OCI-LY7 (cell line): Measurements from ENCODE around the gene ZFAND4. TPM values are rescaled to one million over a fixed set of nuclear protein-coding genes. Genes with fewer than 3 reads are reported as not detected.

Experiments used
- BruUV-seq: library from RNA; stranded (reverse); fragments of 400-500 nt; replicated peaks from 2 replicates; lab custom pipeline; 2021; lab: Mats Ljungman, UMichigan
- CTCF ChIA-PET: fragments of 300-600 bp; sonication (Branson Sonifier 250); formaldehyde crosslinking; loops from one replicate; lab custom pipeline; 2022; ENCODE audit warnings: antibody characterized with exemption; ENCODE audit not compliant: unreplicated experiment; lab: Charles Lee
- POLR2A ChIA-PET: fragments of 300-600 bp; sonication (Branson Sonifier 250); formaldehyde crosslinking; loops from one replicate; lab custom pipeline; 2022; ENCODE audit warnings: antibody characterized with exemption; lab: Charles Lee
- DNase-seq: peaks from one replicate; pipeline ENCODE4 v3.0.0-alpha.2; 2015; ENCODE audit warnings: low spot score
- H2AFZ ChIP-seq: fragments of 200-600 bp; sonication (generic), shearing (Covaris generic); 2 replicates; pipeline ENCODE4 v1.6.1; 2014; ENCODE audit warnings: mild to moderate bottlenecking, antibody characterized with exemption, low read length, moderate library complexity
- H3K27ac ChIP-seq: fragments of 200-600 bp; sonication (generic); 2 replicates; pipeline ENCODE4 v1.5.1; 2014; ENCODE audit warnings: mixed run types, low read depth, mild to moderate bottlenecking, moderate library complexity, low read length, inconsistent platforms; ENCODE audit not compliant: poor library complexity, severe bottlenecking
- H3K36me3 ChIP-seq: fragments of 200-600 bp; sonication (generic); 2 replicates; pipeline ENCODE4 v1.6.1; 2014; ENCODE audit warnings: mild to moderate bottlenecking, antibody characterized with exemption, low read length, moderate library complexity, mixed read lengths; ENCODE audit not compliant: insufficient read depth
- H3K4me1 ChIP-seq: fragments of 200-600 bp; sonication (generic); 2 replicates; pipeline ENCODE4 v1.5.1; 2014; ENCODE audit warnings: mild to moderate bottlenecking, low read length; ENCODE audit not compliant: insufficient read depth, poor library complexity, severe bottlenecking
- H3K4me2 ChIP-seq: fragments of 200-600 bp; sonication (generic); 2 replicates; pipeline ENCODE4 v1.6.1; 2014; ENCODE audit warnings: mild to moderate bottlenecking, low read length
- H3K4me3 ChIP-seq: fragments of 200-600 bp; sonication (generic); 2 replicates; pipeline ENCODE4 v1.5.1; 2014; ENCODE audit warnings: mild to moderate bottlenecking, low read depth, low read length; ENCODE audit not compliant: poor library complexity, severe bottlenecking
- H3K79me2 ChIP-seq: fragments of 200-600 bp; sonication (generic); 2 replicates; pipeline ENCODE4 v1.6.1; 2016; ENCODE audit warnings: low read depth, mild to moderate bottlenecking, low read length, moderate library complexity, mixed read lengths; ENCODE audit not compliant: insufficient read depth
- H3K9me2 ChIP-seq: fragments of 200-600 bp; sonication (generic); 2 replicates; pipeline ENCODE4 v1.6.1; 2016; ENCODE audit warnings: mild to moderate bottlenecking, low read length, mixed read lengths; ENCODE audit not compliant: insufficient read depth
- H3K9me3 ChIP-seq: fragments of 200-600 bp; sonication (generic); 2 replicates; pipeline ENCODE4 v1.6.1; 2014; ENCODE audit warnings: mild to moderate bottlenecking, mixed run types, low read length, mixed read lengths
- H4K20me1 ChIP-seq: fragments of 200-600 bp; sonication (generic); 2 replicates; pipeline ENCODE4 v1.6.1; 2014; ENCODE audit warnings: mild to moderate bottlenecking, antibody characterized with exemption, low read length, moderate library complexity, mixed read lengths; ENCODE audit not compliant: insufficient read depth
- CTCF ChIP-seq: fragments of 200-600 bp; sonication (generic); conservative IDR thresholded peaks from 2 replicates; pipeline ENCODE4 v1.5.1; 2014; ENCODE audit warnings: mild to moderate bottlenecking, antibody characterized with exemption, low read length, moderate library complexity, mixed read lengths
- EZH2phosphoT487 ChIP-seq: fragments of 200-600 bp; sonication (generic); IDR thresholded peaks from 2 replicates; pipeline ENCODE4 v1.6.1; 2018; ENCODE audit warnings: low read depth, borderline replicate concordance, mild to moderate bottlenecking, mixed run types, antibody characterized with exemption, low read length, moderate library complexity, mixed read lengths
- intact Hi-C: fragments of 100-400 bp; cut with micrococcal nuclease; formaldehyde crosslinking; loops from one replicate; pipeline ENCODE4 v1.10.0; 2022; ENCODE audit not compliant: unreplicated experiment
- total RNA-seq, 2 experiments: library from RNA; depleted of rRNA in 1 of 2; stranded (reverse); fragments of >200 nt in 1 of 2; shearing (Covaris generic) in 1 of 2; gene quantifications; 2 replicates each; pipeline ENCODE4 v1.2.3, GENCODE V29; 2014 to 2022

ZFAND4 gene
- total RNA-seq, 2 experiments from 2014 or later, result 18.6 to 35.8 TPM

GRCh38 chr10:45594276-45595157 is 78.1 kb downstream of the ZFAND4 start:
- Histone ChIP-seq H4K20me1 (no peaks in the 10 kb centered on the region), H2AFZ (peak overlapping the region; percentile 99), H3K27ac (no peak overlapping the region), H3K9me3 (peaks cover 8% of the 10 kb centered on the region; the same call in 1 of the 2 replicates), H3K9me2 (no peaks in the 10 kb centered on the region), H3K4me3 (peak overlapping the region; percentile 88), H3K4me2 (peak overlapping the region; percentile 87), H3K79me2 (peaks cover 20% of the 10 kb centered on the region), H3K4me1 (peaks cover 28% of the 10 kb centered on the region), H3K36me3 (peaks cover 10% of the 10 kb centered on the region)
- no TSS peak for BruUV-seq
- intact Hi-C loops, result loop anchor here (2.0 to 5.0 kb wide), 4 partner anchors 72 to 347 kb away; partner anchors contain the start of gene ZFAND4
- TF ChIP-seq CTCF (peak; percentile 32; the same call in 1 of the 2 replicates), EZH2phosphoT487 (no peak)
- ChIA-PET POLR2A (interaction anchor here (0.6 to 2.1 kb wide), 4 partner anchors 13 to 441 kb away, joined by 3 to 9 read pairs (median 4); no protein-coding TSS in a partner anchor), CTCF (interaction anchor here (0.5 kb wide), 1 partner anchor 16 kb away, joined by 3 read pairs; no protein-coding TSS in a partner anchor)
- peak; percentile 98 for DNase-seq

- peaks cover 28% of the 10 kb centered on the region for H3K4me1 ChIP-seq
- H3K9me3 ChIP-seq, result peaks cover 11% of the 10 kb centered on the region; the same call in 1 of the 2 replicates
- peak overlapping the region; percentile 87 for H3K4me2 ChIP-seq
- H3K9me2 ChIP-seq, result no peaks in the 10 kb centered on the region
- TF ChIP-seq EZH2phosphoT487, result no peak
- TF ChIP-seq CTCF, result no peak
- intact Hi-C loops, result loop anchor here (2.0 to 5.0 kb wide), 3 partner anchors 72 to 129 kb away; partner anchors contain the start of gene ZFAND4
- H2AFZ ChIP-seq, result peak overlapping the region; percentile 99
- H3K79me2 ChIP-seq, result peaks cover 20% of the 10 kb centered on the region
- H4K20me1 ChIP-seq, result no peaks in the 10 kb centered on the region
- ChIA-PET POLR2A (interaction anchor here (0.6 to 2.1 kb wide), 4 partner anchors 12 to 442 kb away, joined by 3 to 9 read pairs (median 4); no protein-coding TSS in a partner anchor), CTCF (no interaction called here)
- peak overlapping the region; percentile 88 for H3K4me3 ChIP-seq
- no TSS peak for BruUV-seq
- no peak overlapping the region for H3K27ac ChIP-seq
- DNase-seq, result no peak
- peaks cover 16% of the 10 kb centered on the region for H3K36me3 ChIP-seq
These were observed 78.7 kb downstream of the ZFAND4 start for GRCh38 chr10:45593938-45594275.
